H9 (cell line): Measurements from ENCODE around the gene PXDN. TPM values are rescaled to one million over a fixed set of nuclear protein-coding genes. Genes with fewer than 3 reads are reported as not detected.
"Not testable (repeated sequence)": the region's sequence is repeated elsewhere in the genome, so short reads cannot be mapped to it uniquely, and the experiment has no call there.

Experiments used
- DNase-seq: peaks from one replicate; pipeline ENCODE4 v3.0.0-alpha.2; 2017
- H2AFZ ChIP-seq: one replicate; pipeline ENCODE4 v1.6.1; 2013; ENCODE audit warnings: mild to moderate bottlenecking, low read length, control low read depth, moderate library complexity
- H2AK5ac ChIP-seq: 2 replicates; pipeline ENCODE4 v1.6.1; 2013; ENCODE audit warnings: low read length, control low read depth, mixed read lengths; ENCODE audit not compliant: insufficient read length
- H2BK120ac ChIP-seq: one replicate; pipeline ENCODE4 v1.6.1; 2013; ENCODE audit warnings: low read depth, mild to moderate bottlenecking, low read length, control low read depth, inconsistent platforms; ENCODE audit not compliant: poor library complexity, severe bottlenecking
- H2BK12ac ChIP-seq: 2 replicates; pipeline ENCODE4 v1.6.1; 2013; ENCODE audit warnings: low read length, control low read depth, mixed read lengths, low read depth; ENCODE audit not compliant: insufficient read length
- H2BK15ac ChIP-seq: 2 replicates; pipeline ENCODE4 v1.6.1; 2013; ENCODE audit warnings: low read depth, low read length, control low read depth
- H2BK20ac ChIP-seq: one replicate; pipeline ENCODE4 v1.6.1; 2013; ENCODE audit warnings: low read depth, mild to moderate bottlenecking, low read length, control low read depth, inconsistent platforms; ENCODE audit not compliant: poor library complexity, severe bottlenecking
- H2BK5ac ChIP-seq: 2 replicates; pipeline ENCODE4 v1.6.1; 2013; ENCODE audit warnings: low read length, control low read depth, mixed read lengths; ENCODE audit not compliant: insufficient read length
- H3K14ac ChIP-seq: 2 replicates; pipeline ENCODE4 v1.6.1; 2013; ENCODE audit warnings: low read length, control low read depth; ENCODE audit not compliant: insufficient read depth
- H3K18ac ChIP-seq: 2 replicates; pipeline ENCODE4 v1.6.1; 2013; ENCODE audit warnings: low read depth, mild to moderate bottlenecking, mixed read lengths, low read length, control low read depth; ENCODE audit not compliant: insufficient read length
- H3K23ac ChIP-seq: 2 replicates; pipeline ENCODE4 v1.6.1; 2013; ENCODE audit warnings: low read length, control low read depth, mixed read lengths, low read depth; ENCODE audit not compliant: insufficient read length
- H3K23me2 ChIP-seq: 2 replicates; pipeline ENCODE4 v1.6.1; 2013; ENCODE audit warnings: low read depth, mild to moderate bottlenecking, mixed read lengths, low read length, control low read depth; ENCODE audit not compliant: insufficient read length, poor library complexity, severe bottlenecking
- H3K27ac ChIP-seq: 2 replicates; pipeline ENCODE4 v1.5.1; 2013; ENCODE audit warnings: low read length, control low read depth, mixed read lengths, low read depth; ENCODE audit not compliant: insufficient read length
- H3K27me3 ChIP-seq: 2 replicates; pipeline ENCODE4 v1.6.1; 2013; ENCODE audit warnings: low read length, control low read depth, inconsistent platforms; ENCODE audit not compliant: insufficient read depth
- H3K4ac ChIP-seq: 2 replicates; pipeline ENCODE4 v1.6.1; 2013; ENCODE audit warnings: low read depth, mild to moderate bottlenecking, control low read depth, inconsistent platforms, low read length, moderate library complexity
- H3K4me1 ChIP-seq: 2 replicates; pipeline ENCODE4 v1.6.1; 2013; ENCODE audit warnings: low read length, control low read depth, inconsistent platforms; ENCODE audit not compliant: insufficient read depth
- H3K4me2 ChIP-seq: 2 replicates; pipeline ENCODE4 v1.6.1; 2013; ENCODE audit warnings: low read length, control low read depth, mixed read lengths; ENCODE audit not compliant: insufficient read length, insufficient read depth
- H3K56ac ChIP-seq: 2 replicates; pipeline ENCODE4 v1.6.1; 2013; ENCODE audit warnings: low read depth, mild to moderate bottlenecking, mixed read lengths, low read length, control low read depth; ENCODE audit not compliant: insufficient read length
- H3K79me1 ChIP-seq: 2 replicates; pipeline ENCODE4 v1.6.1; 2013; ENCODE audit warnings: low read depth, mild to moderate bottlenecking, moderate library complexity, low read length, control low read depth, inconsistent platforms; ENCODE audit not compliant: insufficient read depth, poor library complexity, severe bottlenecking
- H3K79me2 ChIP-seq: 2 replicates; pipeline ENCODE4 v1.6.1; 2013; ENCODE audit warnings: low read length, control low read depth, inconsistent platforms; ENCODE audit not compliant: insufficient read depth
- H3K9ac ChIP-seq: 2 replicates; pipeline ENCODE4 v1.6.1; 2013; ENCODE audit warnings: low read length, control low read depth, mixed read lengths; ENCODE audit not compliant: insufficient read length; ENCODE audit errors: extremely low read depth
- H3K9me3 ChIP-seq: one replicate; pipeline ENCODE4 v1.6.1; 2013; ENCODE audit warnings: low read depth, low read length, inconsistent platforms; ENCODE audit not compliant: control insufficient read depth
- H3T11ph ChIP-seq: one replicate; pipeline ENCODE4 v1.6.1; 2013; ENCODE audit warnings: mild to moderate bottlenecking, low read length, control low read depth, inconsistent platforms
- H4K20me1 ChIP-seq: one replicate; pipeline ENCODE4 v1.6.1; 2013; ENCODE audit not compliant: control insufficient read depth, insufficient read length, insufficient read depth
- H4K5ac ChIP-seq: 2 replicates; pipeline ENCODE4 v1.6.1; 2013; ENCODE audit warnings: low read depth, mild to moderate bottlenecking, mixed read lengths, low read length, control low read depth; ENCODE audit not compliant: insufficient read length
- H4K8ac ChIP-seq: replicated peaks from 2 replicates; pipeline ENCODE4 v1.6.1; 2013; ENCODE audit warnings: low read length, control low read depth, mixed read lengths, low read depth; ENCODE audit not compliant: insufficient read length
- H4K91ac ChIP-seq: 2 replicates; pipeline ENCODE4 v1.6.1; 2013; ENCODE audit warnings: low read depth, mild to moderate bottlenecking, moderate library complexity, mixed read lengths, low read length, control low read depth; ENCODE audit not compliant: insufficient read length
- H3K27ac Mint-ChIP-seq, 3 experiments: 2 replicates in 2 of 3; 3 replicates in 1 of 3; pipeline ENCODE4 v1.8.0; 2020 to 2021; ENCODE audit warnings: mixed read lengths in 3 of 3, mild to moderate bottlenecking in 1 of 3, moderate library complexity in 1 of 3
- H3K27me3 Mint-ChIP-seq: 2 replicates; pipeline ENCODE4 v1.8.0; 2021; ENCODE audit warnings: low read depth, mild to moderate bottlenecking, moderate library complexity, mixed read lengths
- H3K36me3 Mint-ChIP-seq, 3 experiments: 2 replicates in 2 of 3; 3 replicates in 1 of 3; pipeline ENCODE4 v1.8.0; 2020 to 2021; ENCODE audit warnings: low read depth in 3 of 3, mixed read lengths in 3 of 3; ENCODE audit not compliant: insufficient read depth in 1 of 3
- H3K4me1 Mint-ChIP-seq, 2 experiments: 2 replicates each; pipeline ENCODE4 v1.8.0; 2020; ENCODE audit warnings: mixed read lengths in 2 of 2
- H3K4me3 Mint-ChIP-seq, 2 experiments: 2 replicates in 1 of 2; 3 replicates in 1 of 2; pipeline ENCODE4 v1.8.0; 2020 to 2021; ENCODE audit warnings: mild to moderate bottlenecking in 2 of 2, mixed read lengths in 2 of 2, moderate library complexity in 1 of 2
- H3K9me3 Mint-ChIP-seq, 2 experiments: 2 replicates in 1 of 2; 3 replicates in 1 of 2; pipeline ENCODE4 v1.8.0; 2020; ENCODE audit warnings: mild to moderate bottlenecking in 2 of 2, mixed read lengths in 2 of 2, moderate library complexity in 1 of 2
- WGBS: extraction: QIAGEN DNeasy Blood & Tissue Kit; methylation state at CpG from one replicate; pipeline ENCODE4 v1.1.7; 2013; ENCODE audit warnings: missing lambda C conversion rate, low lambda C conversion rate, mixed read lengths; ENCODE audit not compliant: insufficient read length; ENCODE audit errors: extremely low coverage; 5-methylcytosine and 5-hydroxymethylcytosine counted together
- total RNA-seq: library from RNA; stranded (reverse); gene quantifications from 2 replicates; pipeline ENCODE4 v1.2.1, GENCODE V29; 2021
- TF ChIP-seq, protein P1 (sequence below): fragments of 200-600 bp; sonication (generic); conservative IDR thresholded peaks from 3 replicates; pipeline ENCODE4 v1.8.0; 2021; ENCODE audit warnings: antibody characterized with exemption, mild to moderate bottlenecking

Gene PXDN
- total RNA-seq, 1 experiment from 2014 or later: 146 TPM

GRCh38 chr2:1780693-1781092 is 36.4 kb upstream of the PXDN start:
- Mint-ChIP-seq H3K9me3 (no peaks in the 10 kb centered on the region), H3K4me1 (peaks cover 9 to 19% of the 10 kb centered on the region in 2 experiments), H3K36me3 (no peaks in the 10 kb centered on the region), H3K27ac (no peak overlapping the region), H3K4me3 (no peak overlapping the region), H3K27me3 (peaks cover 10% of the 10 kb centered on the region)
- Histone ChIP-seq H3K18ac (no peak overlapping the region), H3K4me1 (no peaks in the 10 kb centered on the region), H3K9me3 (no peaks in the 10 kb centered on the region), H2BK120ac (no peak overlapping the region), H3K27me3 (peaks cover 2% of the 10 kb centered on the region; the same call in 1 of the 2 replicates), H3K14ac (no peak overlapping the region), H3K23me2 (no peaks in the 10 kb centered on the region), H3T11ph (no peak overlapping the region), H2AK5ac (no peak overlapping the region), H3K9ac (no peak overlapping the region), H4K20me1 (no peaks in the 10 kb centered on the region), H3K56ac (no peak overlapping the region), H3K79me2 (no peaks in the 10 kb centered on the region), H2BK5ac (no peak overlapping the region), H3K4ac (no peak overlapping the region), H3K27ac (no peak overlapping the region), H3K23ac (no peak overlapping the region), H4K8ac (no peak overlapping the region), H2BK15ac (no peak overlapping the region), H3K4me2 (no peak overlapping the region), H2BK12ac (no peak overlapping the region), H2BK20ac (no peak overlapping the region), H4K5ac (no peak overlapping the region), H3K79me1 (no peaks in the 10 kb centered on the region), H4K91ac (no peak overlapping the region), H2AFZ (no peak overlapping the region)
- DNase-seq: no peak
- no CpG with 5 or more reads among the region's 2 CpGs for WGBS
- TF ChIP-seq, protein P1, sequence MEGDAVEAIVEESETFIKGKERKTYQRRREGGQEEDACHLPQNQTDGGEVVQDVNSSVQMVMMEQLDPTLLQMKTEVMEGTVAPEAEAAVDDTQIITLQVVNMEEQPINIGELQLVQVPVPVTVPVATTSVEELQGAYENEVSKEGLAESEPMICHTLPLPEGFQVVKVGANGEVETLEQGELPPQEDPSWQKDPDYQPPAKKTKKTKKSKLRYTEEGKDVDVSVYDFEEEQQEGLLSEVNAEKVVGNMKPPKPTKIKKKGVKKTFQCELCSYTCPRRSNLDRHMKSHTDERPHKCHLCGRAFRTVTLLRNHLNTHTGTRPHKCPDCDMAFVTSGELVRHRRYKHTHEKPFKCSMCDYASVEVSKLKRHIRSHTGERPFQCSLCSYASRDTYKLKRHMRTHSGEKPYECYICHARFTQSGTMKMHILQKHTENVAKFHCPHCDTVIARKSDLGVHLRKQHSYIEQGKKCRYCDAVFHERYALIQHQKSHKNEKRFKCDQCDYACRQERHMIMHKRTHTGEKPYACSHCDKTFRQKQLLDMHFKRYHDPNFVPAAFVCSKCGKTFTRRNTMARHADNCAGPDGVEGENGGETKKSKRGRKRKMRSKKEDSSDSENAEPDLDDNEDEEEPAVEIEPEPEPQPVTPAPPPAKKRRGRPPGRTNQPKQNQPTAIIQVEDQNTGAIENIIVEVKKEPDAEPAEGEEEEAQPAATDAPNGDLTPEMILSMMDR: no peak

- H2BK5ac ChIP-seq, H2BK12ac ChIP-seq, H4K8ac ChIP-seq, H3K27me3 ChIP-seq, H3K36me3 Mint-ChIP-seq, H3K23me2 ChIP-seq, H4K20me1 ChIP-seq, H3K14ac ChIP-seq, H2BK15ac ChIP-seq, H3K4ac ChIP-seq, H3K9me3 Mint-ChIP-seq, H3K56ac ChIP-seq, H3K4me1 ChIP-seq, H3K4me3 Mint-ChIP-seq, H3K23ac ChIP-seq, H2BK120ac ChIP-seq, H3K79me1 ChIP-seq, H3K9me3 ChIP-seq, H4K91ac ChIP-seq, DNase-seq, H2BK20ac ChIP-seq, H3K79me2 ChIP-seq, H3K4me2 ChIP-seq, H3K9ac ChIP-seq, H3K27ac Mint-ChIP-seq, H3K18ac ChIP-seq, H3T11ph ChIP-seq, H3K27ac ChIP-seq, H2AFZ ChIP-seq, H4K5ac ChIP-seq, H2AK5ac ChIP-seq: not testable (repeated sequence)
- H3K27me3 Mint-ChIP-seq: peaks cover 10% of the 10 kb centered on the region
- H3K4me1 Mint-ChIP-seq: peaks cover 9 to 19% of the 10 kb centered on the region in 2 experiments
Measured at GRCh38 chr2:1780054-1780453, 35.7 kb upstream of the PXDN start.
